ENCODE data around the gene CFDP1.

DNA sequence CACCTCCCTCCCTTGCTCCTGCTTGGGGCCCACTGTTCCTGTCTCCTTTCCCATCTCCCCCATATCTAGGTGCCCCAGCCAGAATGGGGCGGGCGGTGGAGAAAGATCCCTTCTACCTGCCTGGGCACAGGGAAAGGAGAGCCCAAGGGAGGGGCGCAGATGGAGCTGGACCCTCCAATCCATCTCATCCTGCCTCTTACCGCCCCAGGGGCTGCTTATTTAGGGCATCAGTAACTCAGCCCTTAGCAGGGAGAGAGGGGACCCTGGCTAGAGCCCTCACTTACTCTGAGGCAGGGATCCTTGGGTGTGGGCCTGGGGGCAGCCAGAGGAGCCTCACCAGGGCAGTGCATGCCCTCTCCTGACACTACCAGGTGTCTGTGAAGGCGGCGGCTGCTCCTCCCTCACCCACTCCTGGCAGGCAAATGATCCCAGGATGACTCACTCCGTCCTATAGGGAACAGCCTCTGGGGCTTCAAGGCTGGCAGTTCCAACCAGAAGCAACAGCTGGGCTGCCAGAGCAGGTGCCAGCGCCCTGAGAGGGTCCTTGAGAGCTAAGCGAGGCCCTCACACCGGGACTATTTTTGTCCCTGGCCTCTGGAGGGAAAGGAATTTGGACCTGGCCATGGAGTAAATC is 165.6 kb downstream of the CFDP1 start:
- TF ChIP-seq, protein P1, sequence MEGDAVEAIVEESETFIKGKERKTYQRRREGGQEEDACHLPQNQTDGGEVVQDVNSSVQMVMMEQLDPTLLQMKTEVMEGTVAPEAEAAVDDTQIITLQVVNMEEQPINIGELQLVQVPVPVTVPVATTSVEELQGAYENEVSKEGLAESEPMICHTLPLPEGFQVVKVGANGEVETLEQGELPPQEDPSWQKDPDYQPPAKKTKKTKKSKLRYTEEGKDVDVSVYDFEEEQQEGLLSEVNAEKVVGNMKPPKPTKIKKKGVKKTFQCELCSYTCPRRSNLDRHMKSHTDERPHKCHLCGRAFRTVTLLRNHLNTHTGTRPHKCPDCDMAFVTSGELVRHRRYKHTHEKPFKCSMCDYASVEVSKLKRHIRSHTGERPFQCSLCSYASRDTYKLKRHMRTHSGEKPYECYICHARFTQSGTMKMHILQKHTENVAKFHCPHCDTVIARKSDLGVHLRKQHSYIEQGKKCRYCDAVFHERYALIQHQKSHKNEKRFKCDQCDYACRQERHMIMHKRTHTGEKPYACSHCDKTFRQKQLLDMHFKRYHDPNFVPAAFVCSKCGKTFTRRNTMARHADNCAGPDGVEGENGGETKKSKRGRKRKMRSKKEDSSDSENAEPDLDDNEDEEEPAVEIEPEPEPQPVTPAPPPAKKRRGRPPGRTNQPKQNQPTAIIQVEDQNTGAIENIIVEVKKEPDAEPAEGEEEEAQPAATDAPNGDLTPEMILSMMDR (IDR thresholded peaks at IDR 0.05; ENCODE audit: low read depth, low read length) = no peak
- TF ChIP-seq POLR2A (IDR thresholded peaks at IDR 0.05; ENCODE audit: extremely low read depth, insufficient read length) (no peak), MYC (IDR thresholded peaks at IDR 0.05; ENCODE audit: low read depth, low read length) (no peak)
- TF ChIP-seq, protein P2, sequence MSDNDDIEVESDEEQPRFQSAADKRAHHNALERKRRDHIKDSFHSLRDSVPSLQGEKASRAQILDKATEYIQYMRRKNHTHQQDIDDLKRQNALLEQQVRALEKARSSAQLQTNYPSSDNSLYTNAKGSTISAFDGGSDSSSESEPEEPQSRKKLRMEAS (IDR thresholded peaks at IDR 0.05; ENCODE audit: low read depth, low read length) = no peak
